DND-41 (cell line): ENCODE results near the gene NBAS.

ENCODE experiments used
- ATAC-seq: fragments of 200-7000 bp; cut with Tn5 transposase; 3 replicates; pipeline ENCODE4 v1.9.1; 2021; ENCODE audit warnings: low read depth; ENCODE audit not compliant: insufficient read depth
- DNase-seq: peaks from one replicate; pipeline ENCODE4 v3.0.0-alpha.2; 2020
- H2AFZ ChIP-seq: 2 replicates; pipeline ENCODE4 v1.6.0; 2012; ENCODE audit warnings: low read depth, low read length
- H3K27ac ChIP-seq: 2 replicates; pipeline ENCODE4 v1.5.1; 2012; ENCODE audit warnings: low read length, inconsistent platforms
- H3K27me3 ChIP-seq: fragments of 200-600 bp; sonication (generic); 2 replicates; pipeline ENCODE4 v1.6.0; 2012; ENCODE audit warnings: low read length, mild to moderate bottlenecking, inconsistent platforms; ENCODE audit not compliant: insufficient read depth, poor library complexity
- H3K36me3 ChIP-seq: 2 replicates; pipeline ENCODE4 v1.5.1; 2012; ENCODE audit warnings: low read length, inconsistent platforms; ENCODE audit not compliant: insufficient read depth
- H3K4me1 ChIP-seq: 2 replicates; pipeline ENCODE4 v1.5.1; 2012; ENCODE audit warnings: mild to moderate bottlenecking, low read length; ENCODE audit not compliant: insufficient read depth
- H3K4me2 ChIP-seq: 2 replicates; pipeline ENCODE4 v1.6.0; 2012; ENCODE audit warnings: mild to moderate bottlenecking, moderate library complexity, low read length, inconsistent platforms; ENCODE audit not compliant: insufficient read depth
- H3K4me3 ChIP-seq, 2 experiments: fragments of 200-600 bp in 1 of 2; shearing (Covaris generic) in 1 of 2; 2 replicates each; pipeline ENCODE4 v1.5.1; 2012 to 2016; ENCODE audit warnings: inconsistent platforms in 2 of 2, low read length in 2 of 2, mild to moderate bottlenecking in 2 of 2, low read depth in 1 of 2, moderate library complexity in 1 of 2
- H3K79me2 ChIP-seq: 2 replicates; pipeline ENCODE4 v1.6.0; 2012; ENCODE audit warnings: low read length, inconsistent platforms; ENCODE audit not compliant: insufficient read depth
- H3K9ac ChIP-seq: 2 replicates; pipeline ENCODE4 v1.6.0; 2012; ENCODE audit warnings: low read depth, mild to moderate bottlenecking, inconsistent platforms, low read length, moderate library complexity
- H3K9me3 ChIP-seq: 2 replicates; pipeline ENCODE4 v1.5.1; 2012; ENCODE audit warnings: low read length, moderate library complexity, mild to moderate bottlenecking, inconsistent platforms; ENCODE audit not compliant: insufficient read depth, severe bottlenecking
- H4K20me1 ChIP-seq: 2 replicates; pipeline ENCODE4 v1.6.0; 2012; ENCODE audit warnings: low read length; ENCODE audit not compliant: insufficient read depth
- CTCF ChIP-seq: IDR thresholded peaks from 2 replicates; pipeline ENCODE4 v1.5.1; 2012; ENCODE audit warnings: borderline replicate concordance, low read length, moderate library complexity, mild to moderate bottlenecking; ENCODE audit not compliant: poor library complexity, severe bottlenecking; ENCODE audit errors: extremely low read depth
- EZH2 ChIP-seq: IDR thresholded peaks from 3 replicates; pipeline ENCODE4 v1.6.1; 2012; ENCODE audit warnings: borderline replicate concordance, low read depth, mild to moderate bottlenecking, moderate library complexity, low read length, inconsistent platforms; ENCODE audit not compliant: severe bottlenecking

NBAS gene

GRCh38 chr2:15127301-15127700, 433.8 kb downstream of the NBAS start:
- H4K20me1 ChIP-seq: no peaks in the 10 kb centered on the region
- H2AFZ ChIP-seq: no peak overlapping the region
- H3K27ac ChIP-seq: no peak overlapping the region
- H3K36me3 ChIP-seq: no peaks in the 10 kb centered on the region
- no peak for TF ChIP-seq CTCF
- no peak for TF ChIP-seq EZH2
- no peaks in the 10 kb centered on the region for H3K4me1 ChIP-seq
- H3K27me3 ChIP-seq: no peaks in the 10 kb centered on the region
- no peaks in the 10 kb centered on the region for H3K79me2 ChIP-seq
- H3K4me3 ChIP-seq: no peak overlapping the region
- H3K9me3 ChIP-seq: no peaks in the 10 kb centered on the region
- ATAC-seq (no peak), DNase-seq (no peak)
- no peak overlapping the region for H3K4me2 ChIP-seq
- no peak overlapping the region for H3K9ac ChIP-seq

GRCh38 chr2:15126373-15126772, 434.8 kb downstream of the NBAS start:
- Histone ChIP-seq H2AFZ (no peak overlapping the region), H3K4me3 (no peak overlapping the region), H3K4me1 (no peaks in the 10 kb centered on the region), H3K79me2 (no peaks in the 10 kb centered on the region), H3K4me2 (no peak overlapping the region), H3K36me3 (no peaks in the 10 kb centered on the region), H3K27ac (no peak overlapping the region), H3K27me3 (no peaks in the 10 kb centered on the region), H3K9ac (no peak overlapping the region), H3K9me3 (no peaks in the 10 kb centered on the region), H4K20me1 (no peaks in the 10 kb centered on the region)
- DNase-seq (no peak), ATAC-seq (no peak)
- no peak for TF ChIP-seq CTCF
- no peak for TF ChIP-seq EZH2

- no peak for DNase-seq
- H3K9me3 ChIP-seq: no peaks in the 10 kb centered on the region
- no peak overlapping the region for H3K9ac ChIP-seq
- no peaks in the 10 kb centered on the region for H4K20me1 ChIP-seq
- H3K79me2 ChIP-seq: no peaks in the 10 kb centered on the region
- TF ChIP-seq CTCF (no peak), EZH2 (no peak)
- H3K27me3 ChIP-seq: no peaks in the 10 kb centered on the region
- H3K4me3 ChIP-seq: no peak overlapping the region
- no peak overlapping the region for H2AFZ ChIP-seq
- no peaks in the 10 kb centered on the region for H3K36me3 ChIP-seq
- ATAC-seq: no peak
- no peaks in the 10 kb centered on the region for H3K4me1 ChIP-seq
- no peak overlapping the region for H3K4me2 ChIP-seq
- no peak overlapping the region for H3K27ac ChIP-seq
These were observed 438.2 kb downstream of the NBAS start for GRCh38 chr2:15122915-15123314.

GRCh38 chr2:15120631-15121030, 440.5 kb downstream of the NBAS start:
- no peaks in the 10 kb centered on the region for H3K36me3 ChIP-seq
- H3K9me3 ChIP-seq: no peaks in the 10 kb centered on the region
- no peak overlapping the region for H3K9ac ChIP-seq
- no peaks in the 10 kb centered on the region for H3K79me2 ChIP-seq
- no peak overlapping the region for H3K4me2 ChIP-seq
- no peaks in the 10 kb centered on the region for H3K4me1 ChIP-seq
- DNase-seq (no peak), ATAC-seq (no peak)
- H4K20me1 ChIP-seq: no peaks in the 10 kb centered on the region
- no peak overlapping the region for H2AFZ ChIP-seq
- no peaks in the 10 kb centered on the region for H3K27me3 ChIP-seq
- no peak overlapping the region for H3K27ac ChIP-seq
- H3K4me3 ChIP-seq: no peak overlapping the region
- TF ChIP-seq CTCF: no peak
- TF ChIP-seq EZH2: no peak
